ENCODE data around the gene RFNG.

RFNG gene

GRCh38 chr17:82051776-82052637, at the start of gene RFNG, which contains the start of gene GPS1:
RFNG (minus strand) TSS chr17:82051811; CDS start chr17:82051766, 45 bp downstream.
GPS1 (plus strand) TSS chr17:82051898; CDS start chr17:82051932, 34 bp downstream.
- peak within 1 kb of the TSS; percentile 77 for H3K4me3 ChIP-seq (ENCODE audit: low read depth, low read length)
- TF ChIP-seq, protein P1, sequence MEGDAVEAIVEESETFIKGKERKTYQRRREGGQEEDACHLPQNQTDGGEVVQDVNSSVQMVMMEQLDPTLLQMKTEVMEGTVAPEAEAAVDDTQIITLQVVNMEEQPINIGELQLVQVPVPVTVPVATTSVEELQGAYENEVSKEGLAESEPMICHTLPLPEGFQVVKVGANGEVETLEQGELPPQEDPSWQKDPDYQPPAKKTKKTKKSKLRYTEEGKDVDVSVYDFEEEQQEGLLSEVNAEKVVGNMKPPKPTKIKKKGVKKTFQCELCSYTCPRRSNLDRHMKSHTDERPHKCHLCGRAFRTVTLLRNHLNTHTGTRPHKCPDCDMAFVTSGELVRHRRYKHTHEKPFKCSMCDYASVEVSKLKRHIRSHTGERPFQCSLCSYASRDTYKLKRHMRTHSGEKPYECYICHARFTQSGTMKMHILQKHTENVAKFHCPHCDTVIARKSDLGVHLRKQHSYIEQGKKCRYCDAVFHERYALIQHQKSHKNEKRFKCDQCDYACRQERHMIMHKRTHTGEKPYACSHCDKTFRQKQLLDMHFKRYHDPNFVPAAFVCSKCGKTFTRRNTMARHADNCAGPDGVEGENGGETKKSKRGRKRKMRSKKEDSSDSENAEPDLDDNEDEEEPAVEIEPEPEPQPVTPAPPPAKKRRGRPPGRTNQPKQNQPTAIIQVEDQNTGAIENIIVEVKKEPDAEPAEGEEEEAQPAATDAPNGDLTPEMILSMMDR (conservative IDR thresholded peaks at IDR 0.05; ENCODE audit: low read depth, low read length), result no peak
- DNase-seq (ENCODE audit: low read depth), result peak; percentile 59

DNA sequence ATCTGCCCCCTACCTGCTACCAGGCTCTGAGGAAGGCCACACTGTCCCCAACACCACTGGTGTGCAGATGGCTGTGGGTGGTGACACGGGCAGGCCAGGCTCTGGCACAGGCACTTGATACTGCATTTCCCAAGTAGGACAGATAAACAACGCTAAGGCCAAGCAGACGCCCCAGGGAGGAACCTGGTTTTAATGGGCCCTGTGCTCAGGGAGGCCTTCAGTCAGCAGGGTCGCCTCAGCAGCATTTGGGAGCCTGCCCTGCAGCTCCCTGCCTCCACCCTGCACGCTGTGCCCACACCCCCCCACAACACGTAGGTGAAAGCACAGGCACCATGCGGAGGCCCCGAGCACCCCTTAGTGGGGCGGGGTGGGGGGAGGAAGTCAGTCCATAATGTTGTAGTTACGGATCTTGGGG, 49.7 kb upstream of the RFNG start:
- no peak overlapping the region for H3K4me3 ChIP-seq (ENCODE audit: low read depth, low read length)
- TF ChIP-seq, protein P1 (conservative IDR thresholded peaks at IDR 0.05; ENCODE audit: low read depth, low read length), result no peak
- no peak for DNase-seq (ENCODE audit: low read depth)

- TF ChIP-seq, protein P1 (conservative IDR thresholded peaks at IDR 0.05; ENCODE audit: low read depth, low read length), result no peak
- DNase-seq (ENCODE audit: low read depth), result no peak
- no peak overlapping the region for H3K4me3 ChIP-seq (ENCODE audit: low read depth, low read length)
Measured at GRCh38 chr17:82100502-82101298, 49.1 kb upstream of the RFNG start.

DNA sequence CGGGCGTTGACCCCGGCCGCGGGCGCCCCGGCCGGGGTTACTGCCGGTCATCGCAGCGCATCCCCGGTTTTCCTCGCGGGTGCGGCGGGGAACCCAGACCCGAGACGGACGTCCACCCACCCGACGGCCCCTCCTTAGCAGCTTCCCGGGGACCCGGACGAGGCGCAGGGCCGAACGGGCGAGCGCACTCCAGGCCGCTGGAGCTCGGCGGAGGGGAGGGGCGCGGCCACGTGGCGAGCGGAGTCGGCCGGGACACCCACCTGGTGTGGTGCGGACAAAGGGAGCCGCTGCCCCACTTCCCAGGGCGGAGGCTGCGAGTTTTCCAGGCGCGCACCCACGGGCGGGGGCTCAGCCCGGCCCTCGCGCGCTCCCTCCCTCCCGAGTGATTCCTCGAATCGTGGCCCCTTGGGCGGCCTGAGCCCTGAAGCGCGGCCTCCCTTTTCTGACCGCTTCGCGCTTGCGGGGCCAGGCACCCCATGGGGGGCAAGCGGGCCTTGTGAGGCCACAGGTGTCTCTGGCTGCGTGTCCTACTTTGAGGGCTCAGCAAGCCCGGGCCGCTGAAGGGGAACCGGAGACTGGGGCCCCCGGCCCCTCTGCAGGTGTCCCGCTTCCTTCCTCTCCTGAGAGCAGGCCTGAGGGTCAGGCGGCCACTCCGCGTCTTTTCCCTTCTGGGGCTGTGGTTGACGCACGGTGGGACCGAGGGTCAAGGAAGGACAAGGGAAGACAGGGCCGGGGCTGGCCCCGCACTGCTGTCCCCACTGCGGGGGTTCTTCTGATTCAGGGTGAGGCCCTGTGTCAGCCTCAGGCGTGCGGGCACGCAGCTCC, 47.5 kb upstream of the RFNG start:
- peak overlapping the region; percentile 60 for H3K4me3 ChIP-seq (ENCODE audit: low read depth, low read length)
- TF ChIP-seq, protein P1 (conservative IDR thresholded peaks at IDR 0.05; ENCODE audit: low read depth, low read length), result no peak
- DNase-seq (ENCODE audit: low read depth), result no peak

- TF ChIP-seq, protein P1 (conservative IDR thresholded peaks at IDR 0.05; ENCODE audit: low read depth, low read length), result peak; percentile 54
- peak; percentile 97 for DNase-seq (ENCODE audit: low read depth)
- peak within 1 kb of the TSS; percentile 73 for H3K4me3 ChIP-seq (ENCODE audit: low read depth, low read length)
Measured at GRCh38 chr17:82098169-82098938, 46.7 kb upstream of the RFNG start, which contains the start of gene FASN. FASN (minus strand) TSS chr17:82098236; CDS start chr17:82096445, 1,791 bp downstream.

DNA sequence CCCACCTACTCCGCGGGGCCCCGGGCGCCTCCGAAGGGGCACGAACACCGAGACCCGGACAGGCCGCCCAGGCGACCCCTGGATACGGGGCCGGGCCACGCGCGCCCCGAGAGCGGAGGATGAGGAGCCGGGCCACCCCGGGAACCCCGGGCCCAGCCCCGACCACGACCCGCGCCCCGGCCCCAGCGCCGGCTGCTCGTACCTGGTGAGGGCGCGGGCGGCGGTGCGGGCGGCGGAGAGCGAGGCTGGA, 46.2 kb upstream of the RFNG start:
- TF ChIP-seq, protein P1 (conservative IDR thresholded peaks at IDR 0.05; ENCODE audit: low read depth, low read length), result no peak
- DNase-seq (ENCODE audit: low read depth), result no peak
- peak overlapping the region; percentile 73 for H3K4me3 ChIP-seq (ENCODE audit: low read depth, low read length)
